ENCODE measurements around the gene PDS5A. TPM values are rescaled to one million over a fixed set of nuclear protein-coding genes. Genes with fewer than 3 reads are reported as not detected.
"Not testable (repeated sequence)": the region's sequence is repeated elsewhere in the genome, so short reads cannot be mapped to it uniquely, and the experiment has no call there.

Gene PDS5A
- total RNA-seq, 1 donor from 2014 or later, result 132 TPM

GRCh38 chr4:39812500-39812899 lies 165.2 kb downstream of the PDS5A start:
- no peaks in the 10 kb centered on the region for H3K9me3 ChIP-seq (ENCODE audit: low read depth)
- Mint-ChIP-seq H3K27me3 (ENCODE audit: insufficient read depth, low read depth) (peaks cover 6% of the 10 kb centered on the region), H3K36me3 (peaks cover 5% of the 10 kb centered on the region), H3K4me1 (peaks cover 3% of the 10 kb centered on the region), H3K4me3 (no peak overlapping the region), H3K9me3 (no peaks in the 10 kb centered on the region), H3K27ac (no peak overlapping the region)
- no peak for DNase-seq (ENCODE audit: low spot score)
- H3K79me2 ChIP-seq (ENCODE audit: low read depth), result no peaks in the 10 kb centered on the region
- H2AFZ ChIP-seq (replicated peaks), result no peak overlapping the region
- H3K27ac ChIP-seq, result no peak overlapping the region
- no peaks in the 10 kb centered on the region for H4K20me1 ChIP-seq (ENCODE audit: low read depth)
- no peak overlapping the region for H3K4me2 ChIP-seq
- peaks cover 19% of the 10 kb centered on the region for H3F3A ChIP-seq (ENCODE audit: low read depth)
- no peak overlapping the region for H3K9ac ChIP-seq
- H3K4me3 ChIP-seq, result no peak overlapping the region
- no peaks in the 10 kb centered on the region for H3K36me3 ChIP-seq
- TF ChIP-seq EZH2phosphoT487 (IDR thresholded peaks at IDR 0.05) (no peak), EZH2 (IDR thresholded peaks at IDR 0.05) (no peak)
- TF ChIP-seq, protein P1, sequence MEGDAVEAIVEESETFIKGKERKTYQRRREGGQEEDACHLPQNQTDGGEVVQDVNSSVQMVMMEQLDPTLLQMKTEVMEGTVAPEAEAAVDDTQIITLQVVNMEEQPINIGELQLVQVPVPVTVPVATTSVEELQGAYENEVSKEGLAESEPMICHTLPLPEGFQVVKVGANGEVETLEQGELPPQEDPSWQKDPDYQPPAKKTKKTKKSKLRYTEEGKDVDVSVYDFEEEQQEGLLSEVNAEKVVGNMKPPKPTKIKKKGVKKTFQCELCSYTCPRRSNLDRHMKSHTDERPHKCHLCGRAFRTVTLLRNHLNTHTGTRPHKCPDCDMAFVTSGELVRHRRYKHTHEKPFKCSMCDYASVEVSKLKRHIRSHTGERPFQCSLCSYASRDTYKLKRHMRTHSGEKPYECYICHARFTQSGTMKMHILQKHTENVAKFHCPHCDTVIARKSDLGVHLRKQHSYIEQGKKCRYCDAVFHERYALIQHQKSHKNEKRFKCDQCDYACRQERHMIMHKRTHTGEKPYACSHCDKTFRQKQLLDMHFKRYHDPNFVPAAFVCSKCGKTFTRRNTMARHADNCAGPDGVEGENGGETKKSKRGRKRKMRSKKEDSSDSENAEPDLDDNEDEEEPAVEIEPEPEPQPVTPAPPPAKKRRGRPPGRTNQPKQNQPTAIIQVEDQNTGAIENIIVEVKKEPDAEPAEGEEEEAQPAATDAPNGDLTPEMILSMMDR (IDR thresholded peaks at IDR 0.05), result no peak
- no peaks in the 10 kb centered on the region for H3K27me3 ChIP-seq
- no peaks in the 10 kb centered on the region for H3K4me1 ChIP-seq

GRCh38 chr4:39808231-39808749 lies 169.4 kb downstream of the PDS5A start:
- Mint-ChIP-seq H3K4me1 (no peaks in the 10 kb centered on the region), H3K27me3 (ENCODE audit: insufficient read depth, low read depth) (peaks cover 4% of the 10 kb centered on the region)
- TF ChIP-seq EZH2phosphoT487 (IDR thresholded peaks at IDR 0.05), result no peak
- no peak for TF ChIP-seq EZH2 (IDR thresholded peaks at IDR 0.05)

GRCh38 chr4:39802005-39802404 lies 175.7 kb downstream of the PDS5A start:
- Histone ChIP-seq H3K27ac (no peak overlapping the region), H3K4me1 (no peaks in the 10 kb centered on the region), H3K4me2 (no peak overlapping the region), H3K4me3 (no peak overlapping the region), H3K9me3 (ENCODE audit: low read depth) (no peaks in the 10 kb centered on the region), H3K36me3 (no peaks in the 10 kb centered on the region), H3K9ac (no peak overlapping the region), H2AFZ (replicated peaks) (no peak overlapping the region), H3K79me2 (ENCODE audit: low read depth) (no peaks in the 10 kb centered on the region), H3F3A (ENCODE audit: low read depth) (no peaks in the 10 kb centered on the region), H4K20me1 (ENCODE audit: low read depth) (no peaks in the 10 kb centered on the region), H3K27me3 (no peaks in the 10 kb centered on the region)
- no peaks in the 10 kb centered on the region for H3K9me3 Mint-ChIP-seq
- H3K27me3 Mint-ChIP-seq (ENCODE audit: insufficient read depth, low read depth), result no peaks in the 10 kb centered on the region
- no peak overlapping the region for H3K4me3 Mint-ChIP-seq
- TF ChIP-seq EZH2phosphoT487 (IDR thresholded peaks at IDR 0.05), result no peak
- no peak for TF ChIP-seq EZH2 (IDR thresholded peaks at IDR 0.05)
- TF ChIP-seq, protein P1 (IDR thresholded peaks at IDR 0.05), result no peak
- H3K36me3 Mint-ChIP-seq, result no peaks in the 10 kb centered on the region
- no peak for DNase-seq (ENCODE audit: low spot score)
- no peaks in the 10 kb centered on the region for H3K4me1 Mint-ChIP-seq
- H3K27ac Mint-ChIP-seq, result no peak overlapping the region

More at GRCh38 chr4:39808231-39808749, 169.4 kb downstream of the PDS5A start:
- H3K4me1 ChIP-seq, result no peaks in the 10 kb centered on the region
- DNase-seq (ENCODE audit: low spot score), result no peak
- H2AFZ ChIP-seq (replicated peaks), result no peak overlapping the region
- no peak overlapping the region for H3K4me3 Mint-ChIP-seq
- H3K4me2 ChIP-seq, result no peak overlapping the region
- no peaks in the 10 kb centered on the region for H4K20me1 ChIP-seq (ENCODE audit: low read depth)
- no peaks in the 10 kb centered on the region for H3K9me3 ChIP-seq (ENCODE audit: low read depth)
- H3K36me3 ChIP-seq, result no peaks in the 10 kb centered on the region
- H3F3A ChIP-seq (ENCODE audit: low read depth), result peaks cover 3% of the 10 kb centered on the region
- no peak overlapping the region for H3K27ac Mint-ChIP-seq
- H3K9me3 Mint-ChIP-seq, result no peaks in the 10 kb centered on the region
- no peaks in the 10 kb centered on the region for H3K27me3 ChIP-seq
- peaks cover 5% of the 10 kb centered on the region for H3K36me3 Mint-ChIP-seq
- H3K9ac ChIP-seq, result no peak overlapping the region
- H3K4me3 ChIP-seq, result no peak overlapping the region
- no peaks in the 10 kb centered on the region for H3K79me2 ChIP-seq (ENCODE audit: low read depth)
- H3K27ac ChIP-seq, result no peak overlapping the region

DNA sequence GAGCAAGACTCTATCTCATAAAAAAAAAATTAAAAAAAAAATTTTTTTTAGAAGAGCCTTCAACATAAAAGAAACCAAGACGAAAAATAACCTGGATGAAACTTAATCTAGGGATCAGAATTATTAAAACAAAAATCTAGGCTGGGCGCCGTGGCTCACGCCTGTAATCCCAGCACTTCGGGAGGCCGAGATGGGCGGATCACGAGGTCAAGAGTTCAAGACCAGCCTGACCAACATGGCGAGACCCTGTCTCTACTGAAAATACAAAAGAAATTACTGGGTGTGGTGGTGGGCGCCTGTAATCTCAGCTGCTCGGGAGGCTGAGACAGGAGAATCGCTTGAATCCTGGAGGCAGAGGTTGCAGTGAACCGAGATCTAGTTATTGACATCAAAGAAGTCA lies 184.7 kb downstream of the PDS5A start:
- not testable (repeated sequence) for H3K36me3 Mint-ChIP-seq; H3K4me1 Mint-ChIP-seq; H3K27me3 ChIP-seq; H3K9ac ChIP-seq; H3K36me3 ChIP-seq; H3F3A ChIP-seq (ENCODE audit: low read depth); H3K79me2 ChIP-seq (ENCODE audit: low read depth); DNase-seq (ENCODE audit: low spot score); H3K4me1 ChIP-seq; H4K20me1 ChIP-seq (ENCODE audit: low read depth); H3K27me3 Mint-ChIP-seq (ENCODE audit: insufficient read depth, low read depth); H3K27ac ChIP-seq; H3K9me3 ChIP-seq (ENCODE audit: low read depth); H3K4me3 Mint-ChIP-seq; H3K4me2 ChIP-seq; H3K4me3 ChIP-seq; H2AFZ ChIP-seq (replicated peaks); H3K27ac Mint-ChIP-seq; H3K9me3 Mint-ChIP-seq

All from neural progenitor cell (in vitro differentiated cells).